Heart left ventricle (tissue), 16 donors: ENCODE results near the gene F13A1. TPM values are rescaled to one million over a fixed set of nuclear protein-coding genes. Genes with fewer than 3 reads are reported as not detected.

Experiments used
- ATAC-seq, 4 donors: fragments of 200-7000 bp; cut with Tn5 transposase; one replicate each; pipeline ENCODE4 v1.9.1; 2020 to 2022; ENCODE audit warnings: moderate library complexity in 4 of 4, mild to moderate bottlenecking in 3 of 4, moderate number of reproducible peaks in 1 of 4
- DNase-seq, 5 donors: peaks; one replicate each; pipeline ENCODE4 v3.0.0-alpha.2; 2020
- H3K27ac ChIP-seq, 12 donors: fragments of 200-600 bp; sonication (generic) in 4 of 12; one replicate each; pipeline versions ENCODE4 v1.5.0 to v1.8.0; 2016 to 2022; ENCODE audit warnings: mild to moderate bottlenecking in 2 of 12
- H3K27me3 ChIP-seq, 9 donors: fragments of 200-600 bp; sonication (generic) in 2 of 9; one replicate each; pipeline versions ENCODE4 v1.5.1 to v1.8.0; 2016 to 2022; ENCODE audit warnings: mild to moderate bottlenecking in 3 of 9
- H3K36me3 ChIP-seq, 9 donors: fragments of 200-600 bp; sonication (generic) in 2 of 9; one replicate each; pipeline versions ENCODE4 v1.5.0 to v1.8.0; 2018 to 2022; ENCODE audit warnings: mild to moderate bottlenecking in 2 of 9
- H3K4me1 ChIP-seq, 12 donors: fragments of 200-600 bp; sonication (generic) in 4 of 12; one replicate each; pipeline versions ENCODE4 v1.5.0 to v1.8.0; 2016 to 2022; ENCODE audit warnings: mild to moderate bottlenecking in 3 of 12
- H3K4me3 ChIP-seq, 12 donors: fragments of 200-600 bp; sonication (generic) in 4 of 12; one replicate each; pipeline versions ENCODE4 v1.5.0 to v1.8.0; 2017 to 2022; ENCODE audit warnings: mild to moderate bottlenecking in 9 of 12, moderate library complexity in 4 of 12
- H3K9me3 ChIP-seq, 12 donors: fragments of 200-600 bp; sonication (generic) in 4 of 12; one replicate each; pipeline versions ENCODE4 v1.5.0 to v1.8.0; 2016 to 2022; ENCODE audit warnings: mild to moderate bottlenecking in 1 of 12
- POLR2A ChIP-seq, 2 donors: fragments of 450-650 bp; IDR thresholded peaks; one replicate each; pipeline ENCODE4 v1.6.1; 2017; ENCODE audit warnings: antibody characterized with exemption in 2 of 2, mild to moderate bottlenecking in 2 of 2, moderate library complexity in 2 of 2
- WGBS, 4 donors: extraction: QIAGEN DNeasy Blood & Tissue Kit in 2 of 4; methylation state at CpG; one replicate each; pipeline versions ENCODE4 v1.1.5 to v1.1.7; 2013 to 2018; 5-methylcytosine and 5-hydroxymethylcytosine counted together
- intact Hi-C, 10 donors: fragments of 100-400 bp; cut with DNase I; formaldehyde crosslinking; loops; one replicate each; pipeline versions ENCODE4 v1.11.1 to v1.14.2; 2022
- long read RNA-seq, 3 donors: library from polyadenylated mRNA; unstranded; transcript quantifications; one replicate each; pipeline ENCODE4 v2.0.0, GENCODE V29; 2020 to 2021
- polyA plus RNA-seq, 2 donors: library from polyadenylated mRNA; stranded (reverse); fragments of 200-250 nt; gene quantifications; one replicate each; pipeline ENCODE4 v1.2.3, GENCODE V29; 2013
- total RNA-seq, 9 donors: library from RNA; depleted of rRNA in 2 of 9; stranded (reverse); fragments of >200 nt in 2 of 9; fragmentation: NEBNext Ultra II Directional in 3 of 9; extraction: Animal tissue kit (Norgen Biotek cat#: 25700) in 3 of 9; gene quantifications; one replicate each; pipeline versions ENCODE4 v1.1.0 to v1.2.4, GENCODE V29; 2016 to 2023
- TF ChIP-seq, protein P1 (sequence below), 12 donors: fragments of 200-600 bp; sonication (generic) in 4 of 12; IDR thresholded peaks; one replicate each; pipeline versions ENCODE4 v1.5.0 to v1.8.0; 2018 to 2022; ENCODE audit warnings: antibody characterized with exemption in 12 of 12, mild to moderate bottlenecking in 5 of 12
- donor health status: ischemic (EF 13 %, LVEDD 7.1; RV severe dilation, severe dysfunction).
- donor health status: healthy with polysubstance abuse.
- donor health status: DM: no; HTN: yes; CAD: no.
- donor health status: DM: no; HTN: no; CAD: no.
- donor health status: ischemic (EF 25% LVEDD 6.9; RV normal size, moderate dysfunction).
- donor health status: ischemic (EF 25% LVEDD 5.7; RV mildly dilated, moderate dysfunction).
- donor health status: healthy.
- donor health status: DM: yes; HTN: yes; CAD: no.
- donor health status: ischemic (EF 35%, LVEDD 5.7; RV mildly dilated, moderate dysfunction).
- donor health status: nonischemic (EF 11% LVEDD 7.7; RV severe dilation, severe dysfunction).
- donor health status: DM: yes; HTN: yes; CAD: no.
- donor health status: PGD.
- donor health status: ischemic (EF 29% LVEDD 5.4; RV normal size, mild dysfunction).
- donor health status: nonischemic (EF 23%, LVEDD 6.1; RV moderate dilation, normal function).

F13A1 gene
- total RNA-seq (100 to 1,000 TPM in 2 of 9 donors, 10 to 100 TPM in 7; 19.2 to 415 (median 51.4) TPM), polyA plus RNA-seq (1 to 10 TPM; 9.0 to 9.9 TPM)
- long read RNA-seq, donor 1, transcript F13A1-201 (15 exons, 3,999 nt), result major isoform, 37 of 61 reads
- long read RNA-seq, donor 1, partial matches to known transcripts, result 21 of 61 reads
- long read RNA-seq, donor 1, other reads (novel, unspliced or antisense), result 3 of 61 reads
- long read RNA-seq, donor 2, transcript F13A1-201 (15 exons, 3,999 nt), result major isoform, 81 of 99 reads
- long read RNA-seq, donor 2, partial matches to known transcripts, result 14 of 99 reads
- long read RNA-seq, donor 2, other reads (novel, unspliced or antisense), result 4 of 99 reads
- long read RNA-seq, donor 3, transcript F13A1-201 (15 exons, 3,999 nt), result major isoform, 45 of 56 reads
- long read RNA-seq, donor 3, partial matches to known transcripts, result 10 of 56 reads
- long read RNA-seq, donor 3, other reads (novel, unspliced or antisense), result 1 of 56 reads

DNA sequence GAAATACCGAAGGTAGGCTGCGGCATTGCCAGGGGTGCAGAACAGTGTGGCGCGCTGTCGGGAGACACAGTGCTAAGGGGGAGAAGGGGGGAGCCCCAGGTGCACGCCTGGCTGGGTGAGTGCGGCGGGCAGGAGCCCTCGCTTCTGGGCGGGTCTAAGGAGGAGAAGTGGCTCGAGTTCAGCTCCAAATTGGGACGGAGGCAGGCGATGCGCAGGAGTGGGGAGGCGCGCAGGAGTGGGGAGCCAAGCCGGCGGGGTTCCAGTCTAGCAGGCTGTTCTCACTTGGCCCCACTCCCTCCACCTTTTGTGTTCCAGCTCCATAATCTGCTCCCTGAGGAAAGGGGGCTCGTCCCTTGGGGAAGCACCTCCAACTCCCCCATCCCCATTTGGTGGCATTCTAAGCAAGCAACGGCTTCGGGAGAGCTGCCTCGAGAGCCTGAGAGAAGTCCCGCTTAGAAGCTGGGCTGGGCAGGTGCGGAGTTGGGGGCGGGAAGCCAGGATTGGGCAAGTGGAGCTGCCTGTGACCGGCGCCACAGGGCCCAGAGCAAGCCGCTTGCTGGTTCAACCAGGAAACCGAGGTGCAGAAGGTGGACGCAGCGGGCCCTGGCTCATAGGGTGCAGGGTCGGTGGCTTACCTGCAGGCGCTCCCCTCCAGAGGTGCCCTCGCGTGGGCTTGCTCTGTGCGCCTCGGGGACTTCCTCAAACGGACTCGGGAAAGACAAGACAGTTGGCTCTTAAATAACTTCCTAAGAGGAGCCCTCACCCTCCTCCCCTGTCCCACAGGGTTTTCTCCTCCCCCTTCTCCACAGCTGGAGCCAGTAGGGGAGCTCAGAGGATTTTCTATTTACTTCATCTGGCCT is at the start of gene F13A1:
TSS of gene F13A1 (minus strand) at position 711 of the 860 bp plus-strand sequence. CDS start 1,998 bp downstream, outside the sequence.
- Histone ChIP-seq H3K4me3 (peak within 1 kb of the TSS in 10 of 12 donors; percentile 2 to 62 (median 41)), H3K36me3 (peaks cover 0 to 8% (median 0%) of the 10 kb centered on the region in 9 donors), H3K27ac (peak within 1 kb of the TSS in 3 of 12 donors; percentile 22 to 83 (median 32)), H3K9me3 (no peaks in the 10 kb centered on the region), H3K27me3 (peaks cover 0 to 29% (median 11%) of the 10 kb centered on the region in 9 donors), H3K4me1 (peaks cover 0 to 30% (median 8%) of the 10 kb centered on the region in 12 donors)
- intact Hi-C loops, result loop anchor here in 8 of 10 donors (5.0 to 10.0 kb wide), 8 partner anchors 132 to 845 kb away; no protein-coding TSS in a partner anchor
- TF ChIP-seq, protein P1, sequence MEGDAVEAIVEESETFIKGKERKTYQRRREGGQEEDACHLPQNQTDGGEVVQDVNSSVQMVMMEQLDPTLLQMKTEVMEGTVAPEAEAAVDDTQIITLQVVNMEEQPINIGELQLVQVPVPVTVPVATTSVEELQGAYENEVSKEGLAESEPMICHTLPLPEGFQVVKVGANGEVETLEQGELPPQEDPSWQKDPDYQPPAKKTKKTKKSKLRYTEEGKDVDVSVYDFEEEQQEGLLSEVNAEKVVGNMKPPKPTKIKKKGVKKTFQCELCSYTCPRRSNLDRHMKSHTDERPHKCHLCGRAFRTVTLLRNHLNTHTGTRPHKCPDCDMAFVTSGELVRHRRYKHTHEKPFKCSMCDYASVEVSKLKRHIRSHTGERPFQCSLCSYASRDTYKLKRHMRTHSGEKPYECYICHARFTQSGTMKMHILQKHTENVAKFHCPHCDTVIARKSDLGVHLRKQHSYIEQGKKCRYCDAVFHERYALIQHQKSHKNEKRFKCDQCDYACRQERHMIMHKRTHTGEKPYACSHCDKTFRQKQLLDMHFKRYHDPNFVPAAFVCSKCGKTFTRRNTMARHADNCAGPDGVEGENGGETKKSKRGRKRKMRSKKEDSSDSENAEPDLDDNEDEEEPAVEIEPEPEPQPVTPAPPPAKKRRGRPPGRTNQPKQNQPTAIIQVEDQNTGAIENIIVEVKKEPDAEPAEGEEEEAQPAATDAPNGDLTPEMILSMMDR (IDR thresholded peaks at IDR 0.05), result no peak
- no peak for TF ChIP-seq POLR2A (IDR thresholded peaks at IDR 0.05)
- peak in 3 of 5 donors; percentile 18 to 76 (median 47) for DNase-seq
- WGBS, 4 donors, result 20 to 29% (median 25%) methylated on average over 37 to 39 of the region's 39 CpGs
- peak in 3 of 4 donors; percentile 26 to 62 (median 29) for ATAC-seq

DNA sequence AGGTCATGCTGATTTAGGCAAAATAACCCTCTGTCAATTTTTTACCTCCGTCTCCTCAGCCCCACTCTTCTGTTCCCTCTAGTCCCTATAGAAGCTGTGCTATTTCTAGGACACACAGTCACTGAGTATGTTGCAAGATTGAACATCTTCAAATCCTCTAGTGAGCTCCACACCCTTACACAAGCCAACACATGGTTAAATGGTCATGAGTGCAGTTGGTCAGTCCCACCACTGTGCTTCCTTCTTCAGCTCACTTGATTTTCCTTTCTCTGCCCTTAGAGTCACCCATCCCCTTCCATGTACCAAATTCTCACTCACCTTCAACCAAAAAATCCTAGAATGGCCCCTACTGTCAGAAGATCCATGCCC is 48.2 kb upstream of the F13A1 start:
- no peaks in the 10 kb centered on the region for H3K4me1 ChIP-seq
- intact Hi-C loops, result no loop called here
- no peaks in the 10 kb centered on the region for H3K36me3 ChIP-seq
- whole genome bisulfite sequencing, 4 donors, result 83 to 91% (median 88%) methylated on average over 1 of the region's 1 CpG
- ATAC-seq (peak in 1 of 4 donors; percentile 55), DNase-seq (no peak)
- no peak overlapping the region for H3K27ac ChIP-seq
- H3K4me3 ChIP-seq, result no peak overlapping the region
- TF ChIP-seq POLR2A (IDR thresholded peaks at IDR 0.05), result no peak
- TF ChIP-seq, protein P1 (IDR thresholded peaks at IDR 0.05), result no peak
- H3K9me3 ChIP-seq, result peaks cover 0 to 14% (median 0%) of the 10 kb centered on the region in 12 donors
- no peaks in the 10 kb centered on the region for H3K27me3 ChIP-seq

- DNase-seq (no peak), ATAC-seq (no peak)
- Histone ChIP-seq H3K9me3 (peaks cover 0 to 13% (median 0%) of the 10 kb centered on the region in 12 donors), H3K4me3 (no peak overlapping the region), H3K27ac (no peak overlapping the region), H3K27me3 (no peaks in the 10 kb centered on the region), H3K4me1 (no peaks in the 10 kb centered on the region), H3K36me3 (no peaks in the 10 kb centered on the region)
- intact Hi-C loops, result no loop called here
- TF ChIP-seq, protein P1 (IDR thresholded peaks at IDR 0.05), result no peak
- no peak for TF ChIP-seq POLR2A (IDR thresholded peaks at IDR 0.05)
- 82 to 99% (median 95%) methylated on average over 3 of the region's 3 CpGs for WGBS, 4 donors
Observed at GRCh38 chr6:6368040-6368683, 47.7 kb upstream of the F13A1 start.
